Skin epidermis (tissue), 12 donors: ENCODE measurements around the gene F11R.
"Not testable (repeated sequence)": the region's sequence is repeated elsewhere in the genome, so short reads cannot be mapped to it uniquely, and the experiment has no call there.

Experiments
- H3K27ac ChIP-seq, 21 experiments: fragments of 200-600 bp; sonication (generic) in 11 of 21; one replicate each; pipeline ENCODE4 v1.5.0; 2020; ENCODE audit warnings: mild to moderate bottlenecking in 3 of 21, inconsistent platforms in 2 of 21, moderate library complexity in 2 of 21
- H3K4me3 ChIP-seq, 7 experiments: fragments of 200-600 bp; sonication (generic) in 2 of 7; one replicate each; pipeline ENCODE4 v1.5.0; 2020; ENCODE audit warnings: inconsistent platforms in 2 of 7, mild to moderate bottlenecking in 2 of 7, moderate library complexity in 1 of 7

Gene F11R

GRCh38 chr1:161044908-161045735 lies 24.2 kb upstream of the F11R start:
- Histone ChIP-seq H3K27ac (peak overlapping the region; percentile 60 to 99 (median 95)), H3K4me3 (peak overlapping the region; percentile 62 to 97 (median 80))

- Histone ChIP-seq H3K27ac (peak overlapping the region in 20 of 21 experiments; percentile 84 to 99 (median 95)), H3K4me3 (peak overlapping the region; percentile 62 to 97 (median 80))
These were observed 23.6 kb upstream of the F11R start for GRCh38 chr1:161044535-161044907.

GRCh38 chr1:161039546-161039945 lies 18.6 kb upstream of the F11R start:
- Histone ChIP-seq H3K4me3 (no peak overlapping the region), H3K27ac (peak overlapping the region in 8 of 21 experiments; percentile 25 to 91 (median 84))

- Histone ChIP-seq H3K4me3 (peak overlapping the region; percentile 44 to 71 (median 64)), H3K27ac (peak overlapping the region in 13 of 21 experiments; percentile 25 to 91 (median 82))
These were observed 18.2 kb upstream of the F11R start for GRCh38 chr1:161039154-161039545.

- Histone ChIP-seq H3K4me3 (peak within 1 kb of the TSS; percentile 44 to 71 (median 64)), H3K27ac (peak within 1 kb of the TSS; percentile 36 to 91 (median 78))
These were observed 17.7 kb upstream of the F11R start, which contains the start of gene TSTD1 for GRCh38 chr1:161038523-161039153. Gene TSTD1, minus strand, starts transcription at chr1:161038964. Its CDS starts 75 bp downstream, at chr1:161038889.

- Histone ChIP-seq H3K27ac (peak overlapping the region; percentile 36 to 91 (median 78)), H3K4me3 (peak overlapping the region; percentile 44 to 71 (median 64))
These were observed 16.9 kb upstream of the F11R start for GRCh38 chr1:161037661-161038522.

- Histone ChIP-seq H3K4me3 (no peak overlapping the region), H3K27ac (no peak overlapping the region)
These were observed 12.8 kb upstream of the F11R start for GRCh38 chr1:161033751-161034150.

GRCh38 chr1:161032409-161032808 lies 11.5 kb upstream of the F11R start:
- peak overlapping the region in 1 of 21 experiments; percentile 21 for H3K27ac ChIP-seq
- no peak overlapping the region for H3K4me3 ChIP-seq

- Histone ChIP-seq H3K27ac (no peak overlapping the region), H3K4me3 (no peak overlapping the region)
These were observed 10.9 kb upstream of the F11R start for GRCh38 chr1:161031874-161032273.

- H3K27ac ChIP-seq, H3K4me3 ChIP-seq: not testable (repeated sequence)
These were observed 8.5 kb upstream of the F11R start for GRCh38 chr1:161029466-161029865.

GRCh38 chr1:161026954-161027353 lies 6.0 kb upstream of the F11R start:
- not testable (repeated sequence) for H3K27ac ChIP-seq, H3K4me3 ChIP-seq

- H3K27ac ChIP-seq = peak overlapping the region in 2 of 21 experiments; percentile 28 to 81
- H3K4me3 ChIP-seq = not testable (repeated sequence)
These were observed 1.5 kb upstream of the F11R start for GRCh38 chr1:161022432-161022831.

- H3K27ac ChIP-seq = peak overlapping the region in 14 of 21 experiments; percentile 28 to 94 (median 85)
- H3K4me3 ChIP-seq = peak overlapping the region in 3 of 7 experiments; percentile 46 to 81 (median 69)
These were observed 1.0 kb upstream of the F11R start for GRCh38 chr1:161021970-161022353.

GRCh38 chr1:161021165-161021969 lies 415 bp upstream of the F11R start:
- H3K4me3 ChIP-seq = peak overlapping the region; percentile 46 to 81 (median 69)
- H3K27ac ChIP-seq = peak overlapping the region; percentile 10 to 94 (median 85)

GRCh38 chr1:161019751-161020495 lies 1.0 kb downstream of the F11R start:
- peak overlapping the region; percentile 46 to 81 (median 69) for H3K4me3 ChIP-seq
- H3K27ac ChIP-seq = peak overlapping the region; percentile 60 to 94 (median 85)

- peak overlapping the region in 15 of 21 experiments; percentile 29 to 94 (median 88) for H3K27ac ChIP-seq
- H3K4me3 ChIP-seq = peak overlapping the region; percentile 46 to 81 (median 69)
These were observed 1.8 kb downstream of the F11R start for GRCh38 chr1:161019111-161019660.

- peak overlapping the region in 4 of 7 experiments; percentile 1 to 80 (median 71) for H3K4me3 ChIP-seq
- peak overlapping the region in 13 of 21 experiments; percentile 29 to 94 (median 88) for H3K27ac ChIP-seq
These were observed 2.4 kb downstream of the F11R start for GRCh38 chr1:161018631-161018930.
